C4-2B (cell line): ENCODE results near the gene FAM124A.

Experiments
- H3K27ac ChIP-seq: fragments of 450-650 bp; 2 replicates; pipeline ENCODE4 v1.5.1; 2017
- CTCF ChIP-seq: fragments of 450-650 bp; conservative IDR thresholded peaks from 2 replicates; pipeline ENCODE4 v1.5.1; 2017; ENCODE audit warnings: mild to moderate bottlenecking
- ZFX ChIP-seq: fragments of 450-650 bp; IDR thresholded peaks from 2 replicates; pipeline ENCODE4 v1.6.1; 2017

FAM124A gene

GRCh38 chr13:51249255-51249654, 27.1 kb downstream of the FAM124A start:
- TF ChIP-seq CTCF, result no peak
- no peak for TF ChIP-seq ZFX
- H3K27ac ChIP-seq, result no peak overlapping the region

DNA sequence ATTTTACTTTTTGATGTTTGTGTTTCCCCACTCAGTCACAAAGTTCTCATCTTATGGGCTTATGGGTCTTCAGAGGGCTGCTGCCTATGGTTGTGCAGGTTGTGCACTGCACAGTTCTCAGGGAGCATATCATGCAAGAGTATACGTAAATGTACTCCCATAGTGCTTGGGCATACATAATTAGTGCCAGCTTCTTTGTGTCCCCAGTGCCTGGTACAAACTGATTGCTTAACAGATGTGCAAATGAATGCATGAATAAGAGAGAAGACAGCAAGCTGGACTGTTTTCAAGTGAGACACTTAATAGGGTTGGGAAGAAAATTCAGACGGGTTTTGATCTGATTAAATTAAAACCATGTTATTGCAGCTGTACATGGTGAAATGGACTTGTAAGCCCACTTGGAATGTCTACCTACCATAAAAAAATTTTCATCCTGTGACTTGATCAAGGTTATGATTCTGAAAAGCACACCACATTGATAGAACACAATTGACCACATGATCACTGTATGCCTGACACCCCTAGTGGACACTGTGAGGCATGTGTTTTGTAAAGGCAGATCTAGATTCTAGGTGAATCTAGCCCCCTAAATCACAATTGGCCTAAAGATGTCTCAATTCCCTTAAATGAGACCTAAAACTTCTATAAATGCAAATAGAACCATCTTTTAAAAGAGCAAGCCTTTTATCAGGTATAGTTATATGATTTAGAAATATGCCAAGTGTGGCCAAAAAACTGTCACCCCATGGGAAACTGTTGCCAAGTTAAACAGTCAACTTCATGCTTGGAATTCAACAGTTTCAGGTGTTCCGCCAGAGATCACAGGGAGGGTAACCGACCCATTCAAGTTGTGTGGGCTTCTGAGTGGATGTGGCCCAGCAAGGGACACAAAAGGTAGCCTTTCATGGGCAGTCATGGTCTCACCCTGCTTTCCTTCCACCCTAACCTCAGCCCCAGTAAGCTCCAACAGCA, 27.9 kb downstream of the FAM124A start:
- no peak for TF ChIP-seq ZFX
- peak; percentile 54 for TF ChIP-seq CTCF
- H3K27ac ChIP-seq, result no peak overlapping the region

DNA sequence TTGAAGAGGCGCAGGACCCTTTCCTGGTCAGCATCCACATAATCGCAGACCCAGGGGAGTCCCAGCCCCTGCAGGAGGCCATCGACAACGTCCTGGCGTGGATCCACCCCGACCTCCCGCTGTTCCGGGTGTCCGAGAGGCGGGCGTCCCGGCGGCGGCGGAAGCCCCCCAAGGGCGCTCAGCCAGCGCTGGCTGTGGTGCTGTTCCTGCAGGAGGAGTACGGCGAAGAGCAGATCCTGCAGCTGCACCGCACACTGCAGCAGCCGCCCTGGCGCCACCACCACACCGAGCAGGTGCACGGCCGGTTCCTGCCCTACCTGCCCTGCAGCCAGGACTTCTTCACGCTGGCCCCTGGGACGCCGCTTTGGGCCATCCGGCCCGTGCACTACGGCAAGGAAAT, 29.3 kb downstream of the FAM124A start:
- no peak for TF ChIP-seq CTCF
- TF ChIP-seq ZFX, result no peak
- no peak overlapping the region for H3K27ac ChIP-seq

DNA sequence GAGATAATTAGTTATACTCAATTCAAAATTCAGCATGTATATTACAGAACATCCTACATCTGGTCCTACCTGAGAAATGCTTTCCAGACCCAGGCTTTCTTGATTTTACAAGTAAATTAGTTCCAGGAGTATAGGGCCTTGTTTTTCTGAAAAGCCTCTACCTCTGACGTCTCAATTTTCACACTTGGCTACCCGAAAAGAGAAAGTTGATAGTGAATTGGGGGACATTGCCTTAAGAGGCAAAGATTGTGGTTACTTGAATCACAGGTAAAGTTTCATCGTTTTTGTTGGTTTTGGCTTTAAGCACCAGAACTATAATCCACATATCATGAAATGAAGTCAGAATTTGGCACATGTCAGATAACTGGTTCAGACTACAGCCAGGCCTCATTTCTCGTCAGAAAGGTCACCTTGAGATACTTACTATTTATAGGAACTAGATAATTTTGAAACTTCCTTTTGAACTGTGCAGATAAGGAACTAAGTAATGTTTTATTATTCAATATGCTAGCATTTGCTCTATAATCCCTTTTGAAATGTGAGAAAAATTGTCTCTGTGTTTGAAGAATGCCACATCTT, 30.8 kb downstream of the FAM124A start:
- TF ChIP-seq ZFX (no peak), CTCF (no peak)
- H3K27ac ChIP-seq, result no peak overlapping the region

- TF ChIP-seq ZFX, result no peak
- TF ChIP-seq CTCF, result no peak
- no peak overlapping the region for H3K27ac ChIP-seq
Measured at GRCh38 chr13:51255556-51255955, 33.4 kb downstream of the FAM124A start.

- TF ChIP-seq ZFX (no peak), CTCF (peak; percentile 13; the same call in 1 of the 2 replicates)
- no peak overlapping the region for H3K27ac ChIP-seq
Measured at GRCh38 chr13:51257187-51257586, 35.0 kb downstream of the FAM124A start.

DNA sequence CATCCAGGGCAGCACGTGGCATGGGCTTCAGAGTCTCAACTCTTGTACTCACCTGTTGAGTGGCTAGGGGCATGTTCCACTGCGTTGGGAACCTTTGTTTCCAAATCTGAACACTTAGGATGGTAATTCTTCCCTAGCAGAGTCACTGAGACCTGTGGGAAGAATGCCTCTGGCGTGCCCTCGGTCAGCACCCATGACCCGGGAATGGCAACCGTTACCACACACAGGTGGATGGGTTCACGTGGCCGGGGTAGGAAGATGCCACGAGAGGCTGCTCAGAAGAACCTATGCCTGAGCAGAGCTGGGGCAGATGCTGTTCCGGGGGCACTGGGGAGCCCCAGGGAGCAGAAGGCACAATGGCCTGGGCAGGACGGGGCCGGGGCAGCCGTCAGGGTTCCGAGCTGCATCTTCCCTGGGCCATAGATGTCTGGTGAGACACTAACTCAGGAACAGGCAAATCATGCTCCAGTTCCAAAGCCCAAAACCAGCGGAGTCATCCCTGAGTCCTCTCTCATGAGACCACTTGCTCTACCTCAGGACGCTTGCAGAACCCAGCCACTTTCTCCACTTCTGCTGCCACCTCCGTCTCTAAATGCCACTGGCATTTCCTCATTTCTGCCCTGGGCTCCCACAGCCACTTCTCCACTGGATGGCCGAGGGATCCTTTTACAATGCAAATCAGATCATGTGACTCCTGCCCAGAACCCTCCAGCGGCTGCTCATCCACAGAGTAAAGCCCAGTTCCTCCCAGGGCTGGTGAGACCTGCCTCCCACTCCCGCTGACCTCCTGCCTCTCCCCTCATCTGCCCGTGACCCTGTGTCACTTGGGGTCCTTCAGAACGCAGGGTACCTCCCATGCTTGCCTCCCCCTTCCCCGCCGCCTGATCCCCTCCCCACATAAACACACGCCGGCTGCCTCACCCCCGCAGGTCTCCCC, 36.7 kb downstream of the FAM124A start:
- TF ChIP-seq CTCF, result no peak
- TF ChIP-seq ZFX, result no peak
- no peak overlapping the region for H3K27ac ChIP-seq
